Endothelial cell of umbilical vein (primary cell): ENCODE measurements around the gene BSG. TPM values are rescaled to one million over a fixed set of nuclear protein-coding genes. Genes with fewer than 3 reads are reported as not detected.

Experiments used
- BruUV-seq: library from RNA; stranded (reverse); fragments of 400-500 nt; replicated peaks from 2 replicates; lab custom pipeline; 2021; lab: Mats Ljungman, UMichigan
- CTCF ChIA-PET: fragments of 300-600, 350-600 bp; sonication (Branson Sonifier 250); formaldehyde crosslinking; loops from one replicate; lab custom pipeline; 2021; ENCODE audit warnings: antibody characterized with exemption, inconsistent platforms; lab: Charles Lee
- POLR2A ChIA-PET: fragments of 300-600, 350-600 bp; sonication (Branson Sonifier 250); formaldehyde crosslinking; loops from one replicate; lab custom pipeline; 2021; ENCODE audit warnings: antibody characterized with exemption, inconsistent platforms; lab: Charles Lee
- DNase-seq: peaks from one replicate; pipeline ENCODE4 v3.0.0-alpha.2; 2011; ENCODE audit warnings: low read depth, low spot score
- FAIRE-seq: peaks from 2 replicates; lab custom pipeline; 2011; peaks lifted over from hg19 to GRCh38; lab: Jason Lieb, UNC
- H2AFZ ChIP-seq: 2 replicates; pipeline ENCODE4 v1.6.0; 2012; ENCODE audit warnings: low read depth, low read length, control low read depth, inconsistent platforms
- H3K27ac ChIP-seq: 2 replicates; pipeline ENCODE4 v1.5.1; 2011; ENCODE audit warnings: low read depth, mild to moderate bottlenecking, control low read depth, low read length, moderate library complexity; ENCODE audit not compliant: insufficient read depth
- H3K27me3 ChIP-seq, 2 experiments: 2 replicates each; pipeline versions ENCODE4 v1.6.0 to v1.6.1; 2011; ENCODE audit warnings: low read length in 2 of 2, mixed read lengths in 1 of 2; ENCODE audit not compliant: control insufficient read depth in 2 of 2, insufficient read depth in 2 of 2
- H3K36me3 ChIP-seq, 2 experiments: 2 replicates in 1 of 2; 3 replicates in 1 of 2; pipeline ENCODE4 v1.5.1; 2011; ENCODE audit warnings: low read length in 2 of 2, mild to moderate bottlenecking in 1 of 2, moderate library complexity in 1 of 2; ENCODE audit not compliant: control insufficient read depth in 2 of 2, insufficient read depth in 2 of 2; ENCODE audit errors: extremely low read depth in 1 of 2
- H3K4me1 ChIP-seq: 3 replicates; pipeline ENCODE4 v1.5.1; 2011; ENCODE audit warnings: mild to moderate bottlenecking, low read length; ENCODE audit not compliant: control insufficient read depth, insufficient read depth; ENCODE audit errors: extremely low read depth
- H3K4me2 ChIP-seq: 2 replicates; pipeline ENCODE4 v1.6.1; 2011; ENCODE audit warnings: low read length, control low read depth, mixed read lengths; ENCODE audit not compliant: insufficient read depth
- H3K4me3 ChIP-seq, 3 experiments: fragments of 200-600 bp in 1 of 3; sonication (generic), shearing (Covaris generic) in 1 of 3; replicated peaks in 1 of 3; 2 replicates each; pipeline ENCODE4 v1.5.1; 2011 to 2016; ENCODE audit warnings: control low read depth in 3 of 3, low read length in 3 of 3, mild to moderate bottlenecking in 2 of 3, inconsistent platforms in 1 of 3, low read depth in 1 of 3, moderate library complexity in 1 of 3; ENCODE audit not compliant: insufficient read depth in 1 of 3
- H3K79me2 ChIP-seq: 2 replicates; pipeline ENCODE4 v1.6.0; 2012; ENCODE audit warnings: low read length, inconsistent platforms; ENCODE audit not compliant: control insufficient read depth, insufficient read depth
- H3K9ac ChIP-seq: replicated peaks from 2 replicates; pipeline ENCODE3; 2011; ENCODE audit warnings: low read length, control low read depth; ENCODE audit not compliant: insufficient read depth; ENCODE audit errors: extremely low read depth
- H3K9me1 ChIP-seq: replicated peaks from 3 replicates; pipeline ENCODE4 v1.6.0; 2011; ENCODE audit warnings: mild to moderate bottlenecking, low read length; ENCODE audit not compliant: control insufficient read depth, insufficient read depth; ENCODE audit errors: extremely low read depth
- H3K9me3 ChIP-seq: replicated peaks from 2 replicates; pipeline ENCODE4 v1.5.1; 2012; ENCODE audit warnings: low read length, inconsistent platforms; ENCODE audit not compliant: control insufficient read depth, insufficient read depth
- H4K20me1 ChIP-seq: replicated peaks from 2 replicates; pipeline ENCODE3; 2011; ENCODE audit warnings: mild to moderate bottlenecking, low read length; ENCODE audit not compliant: control insufficient read depth, insufficient read depth; ENCODE audit errors: extremely low read depth
- EZH2 ChIP-seq: IDR thresholded peaks from 2 replicates; pipeline ENCODE4 v1.6.1; 2012; ENCODE audit warnings: borderline replicate concordance, low read depth, mild to moderate bottlenecking, moderate library complexity, low read length, inconsistent platforms; ENCODE audit not compliant: severe bottlenecking
- FOS ChIP-seq: IDR thresholded peaks from 2 replicates; pipeline ENCODE4 v1.6.1; 2011; ENCODE audit warnings: mild to moderate bottlenecking, low read length, moderate library complexity, borderline replicate concordance; ENCODE audit not compliant: insufficient read depth
- GATA2 ChIP-seq: IDR thresholded peaks from 2 replicates; pipeline ENCODE4 v1.7.0; 2011; ENCODE audit warnings: low read depth, mild to moderate bottlenecking, moderate library complexity, mixed read lengths, low read length; ENCODE audit not compliant: insufficient read length, insufficient read depth
- JUN ChIP-seq: IDR thresholded peaks from 2 replicates; pipeline ENCODE4 v1.6.1; 2011; ENCODE audit warnings: borderline replicate concordance, low read depth; ENCODE audit not compliant: insufficient read length, insufficient read depth
- MAX ChIP-seq: IDR thresholded peaks from 2 replicates; pipeline ENCODE4 v1.6.1; 2011; ENCODE audit not compliant: insufficient read depth, insufficient read length
- MYC ChIP-seq: IDR thresholded peaks from one replicate; pipeline ENCODE4 v1.6.1; 2011; ENCODE audit warnings: mild to moderate bottlenecking, low read depth, low read length
- POLR2A ChIP-seq: IDR thresholded peaks from 2 replicates; pipeline ENCODE4 v1.6.1; 2012; ENCODE audit warnings: low read depth, mild to moderate bottlenecking, control low read depth, low read length
- POLR2AphosphoS5 ChIP-seq: IDR thresholded peaks from 2 replicates; pipeline ENCODE4 v1.6.1; 2012; ENCODE audit warnings: low read depth, mild to moderate bottlenecking, control low read depth, low read length, moderate library complexity; ENCODE audit not compliant: insufficient read depth
- dilution Hi-C: fragments of 300-500 bp; cut with MboI; formaldehyde crosslinking; loops from one replicate; pipeline ENCODE4 v1.15.0; 2019; ENCODE audit warnings: low sequenced_read_pairs; ENCODE audit not compliant: extremely low pct_ligation_motif_present
- intact Hi-C: fragments of 100-400 bp; cut with micrococcal nuclease; formaldehyde crosslinking; loops from one replicate; pipeline ENCODE4 v1.10.0; 2022
- polyA plus RNA-seq, 4 experiments: library from polyadenylated mRNA; depleted of rRNA in 3 of 4; stranded (reverse) in 3 of 4; unstranded in 1 of 4; fragments of >200 nt; gene quantifications; 2 replicates each; pipeline versions ENCODE4 v1.2.1 to v1.2.3, GENCODE V29; 2011 to 2012; ENCODE audit warnings: missing spikeins in 1 of 4
- total RNA-seq: library from RNA; stranded (reverse); gene quantifications from 2 replicates; pipeline ENCODE4 v1.2.3, GENCODE V29; 2021
- TF ChIP-seq, protein P1 (sequence below), 2 donors: IDR thresholded peaks; 1 replicate in 1 of 2; 2 replicates in 1 of 2; pipeline ENCODE4 v1.5.1; 2011; ENCODE audit warnings: low read length in 2 of 2, mild to moderate bottlenecking in 2 of 2, moderate library complexity in 2 of 2, control low read depth in 1 of 2, inconsistent platforms in 1 of 2, low read depth in 1 of 2; ENCODE audit not compliant: insufficient read depth in 1 of 2; ENCODE audit errors: extremely low read depth in 1 of 2

BSG gene
- total and polyA plus RNA-seq, 2 donors (not counting 3 experiments of a cell fraction or from before 2014, with no cell fraction given) = 485 to 661 TPM

GRCh38 chr19:594265-594870, 22.0 kb downstream of the BSG start:
- dilution Hi-C loops = no loop called here
- FAIRE-seq = no peak

More at GRCh38 chr19:594265-594870, 22.0 kb downstream of the BSG start:
- intact Hi-C loops = no loop called here
- TF ChIP-seq POLR2AphosphoS5 (no peak), GATA2 (no peak), FOS (no peak), EZH2 (no peak), MYC (no peak), POLR2A (no peak), JUN (no peak), MAX (no peak)
- TF ChIP-seq, protein P1, sequence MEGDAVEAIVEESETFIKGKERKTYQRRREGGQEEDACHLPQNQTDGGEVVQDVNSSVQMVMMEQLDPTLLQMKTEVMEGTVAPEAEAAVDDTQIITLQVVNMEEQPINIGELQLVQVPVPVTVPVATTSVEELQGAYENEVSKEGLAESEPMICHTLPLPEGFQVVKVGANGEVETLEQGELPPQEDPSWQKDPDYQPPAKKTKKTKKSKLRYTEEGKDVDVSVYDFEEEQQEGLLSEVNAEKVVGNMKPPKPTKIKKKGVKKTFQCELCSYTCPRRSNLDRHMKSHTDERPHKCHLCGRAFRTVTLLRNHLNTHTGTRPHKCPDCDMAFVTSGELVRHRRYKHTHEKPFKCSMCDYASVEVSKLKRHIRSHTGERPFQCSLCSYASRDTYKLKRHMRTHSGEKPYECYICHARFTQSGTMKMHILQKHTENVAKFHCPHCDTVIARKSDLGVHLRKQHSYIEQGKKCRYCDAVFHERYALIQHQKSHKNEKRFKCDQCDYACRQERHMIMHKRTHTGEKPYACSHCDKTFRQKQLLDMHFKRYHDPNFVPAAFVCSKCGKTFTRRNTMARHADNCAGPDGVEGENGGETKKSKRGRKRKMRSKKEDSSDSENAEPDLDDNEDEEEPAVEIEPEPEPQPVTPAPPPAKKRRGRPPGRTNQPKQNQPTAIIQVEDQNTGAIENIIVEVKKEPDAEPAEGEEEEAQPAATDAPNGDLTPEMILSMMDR (IDR thresholded peaks at IDR 0.05; ENCODE audit: extremely low read depth in 1 of 2, insufficient read depth in 1 of 2, low read depth in 1 of 2, low read length in 2 of 2) = no peak
- no peaks in the 10 kb centered on the region for H3K36me3 ChIP-seq
- no TSS peak for BruUV-seq
- H2AFZ ChIP-seq = no peak overlapping the region
- no peak overlapping the region for H3K9ac ChIP-seq
- H3K4me2 ChIP-seq = no peak overlapping the region
- CTCF ChIA-PET = no interaction called here
- POLR2A ChIA-PET = no interaction called here
- DNase-seq = no peak
- H3K27me3 ChIP-seq = peaks cover 2 to 5% of the 10 kb centered on the region in 2 experiments
- H3K9me3 ChIP-seq = no peaks in the 10 kb centered on the region
- no peaks in the 10 kb centered on the region for H4K20me1 ChIP-seq
- H3K4me3 ChIP-seq = no peak overlapping the region
- H3K4me1 ChIP-seq = no peaks in the 10 kb centered on the region
- no peaks in the 10 kb centered on the region for H3K9me1 ChIP-seq
- H3K79me2 ChIP-seq = no peaks in the 10 kb centered on the region
- H3K27ac ChIP-seq = no peak overlapping the region
